ENCODE results near the gene C20orf204. TPM values are rescaled to one million over a fixed set of nuclear protein-coding genes. Genes with fewer than 3 reads are reported as not detected.

The C20orf204 gene
- total and polyA plus RNA-seq, 2 of the 4 experiments (the other 2 are of a cell fraction) = 0.09 to 0.18 TPM

- peaks cover 2% of the 10 kb centered on the region for H3K9me1 ChIP-seq (ENCODE audit: insufficient read depth, low read length)
- no peak overlapping the region for H3K27ac ChIP-seq (ENCODE audit: insufficient read depth, low read length)
- H2AFZ ChIP-seq (replicated peaks; ENCODE audit: low read length, poor library complexity) = peak overlapping the region; percentile 64
- H3K9me3 ChIP-seq (ENCODE audit: control insufficient read depth, insufficient read depth, low read length) = no peaks in the 10 kb centered on the region
- ChIA-PET CTCF (interaction anchor here (1.8 kb wide), 1 partner anchor 12 kb away, joined by 6 read pairs; no protein-coding TSS in a partner anchor), POLR2A (ENCODE audit: unreplicated experiment) (no interaction called here)
- no peaks in the 10 kb centered on the region for H4K20me1 ChIP-seq (ENCODE audit: insufficient read depth, low read length)
- peaks cover 7% of the 10 kb centered on the region; the same call in 1 of the 2 replicates for H3K27me3 ChIP-seq (ENCODE audit: control insufficient read depth, insufficient read depth, low read length)
- in situ Hi-C loops (cut with MboI; ENCODE audit: low sequenced_read_pairs) = no loop called here
- no peak overlapping the region for H3K56ac ChIP-seq (ENCODE audit: extremely low read depth, insufficient read depth, low read length)
- ATAC-seq (ENCODE audit: low read depth) (no peak), DNase-seq (no peak)
- peaks cover under 1 to 2% of the 10 kb centered on the region in 2 experiments; a peak in 3 of 4 replicates for H3K79me1 ChIP-seq (ENCODE audit: low read depth in 1 of 2, low read length in 2 of 2)
- no peak overlapping the region for H3K4me3 ChIP-seq (ENCODE audit: insufficient read depth, low read depth, low read length)
- BruUV-seq (replicated peaks) = no TSS peak
- H3K14ac ChIP-seq (replicated peaks; ENCODE audit: low read depth, low read length) = no peak overlapping the region
- no peak for TF ChIP-seq RCOR1 (IDR thresholded peaks at IDR 0.05; ENCODE audit: insufficient replicate concordance, low read length)
- no peak for TF ChIP-seq RFX5 (IDR thresholded peaks at IDR 0.05; ENCODE audit: low read depth, low read length)
- TF ChIP-seq POLR2A (IDR thresholded peaks at IDR 0.05; ENCODE audit: low read depth, low read length) = no peak
- TF ChIP-seq NFE2L2 (IDR thresholded peaks at IDR 0.05; ENCODE audit: low read depth, low read length) = no peak
- TF ChIP-seq CEBPB (IDR thresholded peaks at IDR 0.05; ENCODE audit: low read depth, low read length) = no peak
- no peak for TF ChIP-seq SMC3 (IDR thresholded peaks at IDR 0.05; ENCODE audit: low read depth, low read length)
- no peak for TF ChIP-seq FOS (IDR thresholded peaks at IDR 0.05; ENCODE audit: low read depth, low read length)
- no peak for TF ChIP-seq BHLHE40 (IDR thresholded peaks at IDR 0.05; ENCODE audit: low read depth, low read length)
- TF ChIP-seq USF2 (IDR thresholded peaks at IDR 0.05; ENCODE audit: low read depth, low read length) = no peak
- TF ChIP-seq ELK1 (IDR thresholded peaks at IDR 0.05; ENCODE audit: borderline replicate concordance, low read depth, low read length) = no peak
- no peak for TF ChIP-seq CTCF (conservative IDR thresholded peaks at IDR 0.05; ENCODE audit: low read depth, low read length)
- TF ChIP-seq MAZ (IDR thresholded peaks at IDR 0.05; ENCODE audit: borderline replicate concordance, low read depth, low read length) = no peak
- no peak for TF ChIP-seq MXI1 (IDR thresholded peaks at IDR 0.05; ENCODE audit: borderline replicate concordance, low read depth, low read length)
- TF ChIP-seq CHD1 (IDR thresholded peaks at IDR 0.05; ENCODE audit: low read depth, low read length) = no peak
- TF ChIP-seq MAFK (IDR thresholded peaks at IDR 0.05; ENCODE audit: low read depth, low read length) = no peak
- WGBS, 2 experiments (ENCODE audit: extremely low coverage in 2 of 2, insufficient read length in 1 of 2) = 78% methylated on average over 36 of the region's 39 CpGs; no CpG with 5 or more reads in 1 of the 2 experiments
- no peak overlapping the region for H2BK120ac ChIP-seq (ENCODE audit: low read depth, low read length)
- no peak overlapping the region for H4K91ac ChIP-seq (ENCODE audit: insufficient read depth, low read depth, low read length)
- H3K4me1 ChIP-seq (ENCODE audit: control insufficient read depth, insufficient read depth, low read length) = peaks cover 6% of the 10 kb centered on the region
- no peak overlapping the region for H3K23ac ChIP-seq (ENCODE audit: low read depth, low read length)
- intact Hi-C loops (cut with micrococcal nuclease) = loop anchor here (2.0 to 5.0 kb wide), 4 partner anchors 18 to 520 kb away; partner anchors contain the start of genes PRPF6 and PTK6
- dilution Hi-C loops (cut with HindIII; ENCODE audit: low sequenced_read_pairs, unreplicated experiment) = no loop called here
- H2BK15ac ChIP-seq (ENCODE audit: low read depth, low read length) = no peak overlapping the region
- peak overlapping the region; percentile 56 for H2AK9ac ChIP-seq (replicated peaks; ENCODE audit: low read depth, low read length, poor library complexity)
- H2BK5ac ChIP-seq (ENCODE audit: low read depth, low read length, poor library complexity, severe bottlenecking) = no peak overlapping the region
- no peak overlapping the region for H3K4ac ChIP-seq (ENCODE audit: low read depth, low read length)
- no peak overlapping the region for H3K9ac ChIP-seq (ENCODE audit: low read depth, low read length)
- no peak overlapping the region for H3K18ac ChIP-seq (ENCODE audit: low read depth, low read length)
- H3K4me2 ChIP-seq (ENCODE audit: low read depth, low read length) = no peak overlapping the region
- H2BK20ac ChIP-seq (ENCODE audit: low read depth, low read length) = no peak overlapping the region
- H4K5ac ChIP-seq (ENCODE audit: low read depth, low read length) = no peak overlapping the region
- no peaks in the 10 kb centered on the region for H3K36me3 ChIP-seq (ENCODE audit: control insufficient read depth, insufficient read depth, low read length)
- no peak overlapping the region for H2AK5ac ChIP-seq (ENCODE audit: low read depth, low read length)
- H4K8ac ChIP-seq (ENCODE audit: low read depth in 2 of 2, low read length in 2 of 2) = no peak overlapping the region
Measured at GRCh38 chr20:64056889-64057627, 21.1 kb downstream of the C20orf204 start.

Measured in IMR-90 (cell line).